Measurements from ENCODE around the gene MRPL10.

- TF ChIP-seq POLR2A (IDR thresholded peaks at IDR 0.05) (no peak), CTCF (IDR thresholded peaks at IDR 0.05) (no peak)
Observed at GRCh38 chr17:47837401-47838039, 6.2 kb upstream of the MRPL10 start.
